IPS-20b (cell line): ENCODE data around the gene ITPR1.

Source experiments
- H3K27ac ChIP-seq: one replicate; pipeline ENCODE4 v1.5.1; 2013; ENCODE audit warnings: low read length
- H3K27me3 ChIP-seq: 2 replicates; pipeline ENCODE4 v1.6.1; 2013; ENCODE audit warnings: mild to moderate bottlenecking, low read length, inconsistent platforms; ENCODE audit not compliant: insufficient read depth
- H3K36me3 ChIP-seq: 2 replicates; pipeline ENCODE4 v1.6.1; 2013; ENCODE audit warnings: low read depth, mild to moderate bottlenecking, inconsistent platforms, low read length, moderate library complexity; ENCODE audit not compliant: insufficient read depth
- H3K4me1 ChIP-seq: 2 replicates; pipeline ENCODE4 v1.6.1; 2013; ENCODE audit warnings: mild to moderate bottlenecking, control low read depth, inconsistent platforms, low read length, moderate library complexity; ENCODE audit not compliant: insufficient read depth
- H3K4me3 ChIP-seq: 2 replicates; pipeline ENCODE4 v1.5.1; 2013; ENCODE audit warnings: mild to moderate bottlenecking, low read length, inconsistent platforms
- H3K9ac ChIP-seq: 2 replicates; pipeline ENCODE4 v1.6.1; 2013; ENCODE audit warnings: low read depth, mild to moderate bottlenecking, inconsistent platforms, low read length, moderate library complexity
- H3K9me3 ChIP-seq: 2 replicates; pipeline ENCODE4 v1.6.1; 2013; ENCODE audit warnings: mild to moderate bottlenecking, low read depth, low read length, inconsistent platforms; ENCODE audit not compliant: insufficient read depth

The ITPR1 gene

DNA sequence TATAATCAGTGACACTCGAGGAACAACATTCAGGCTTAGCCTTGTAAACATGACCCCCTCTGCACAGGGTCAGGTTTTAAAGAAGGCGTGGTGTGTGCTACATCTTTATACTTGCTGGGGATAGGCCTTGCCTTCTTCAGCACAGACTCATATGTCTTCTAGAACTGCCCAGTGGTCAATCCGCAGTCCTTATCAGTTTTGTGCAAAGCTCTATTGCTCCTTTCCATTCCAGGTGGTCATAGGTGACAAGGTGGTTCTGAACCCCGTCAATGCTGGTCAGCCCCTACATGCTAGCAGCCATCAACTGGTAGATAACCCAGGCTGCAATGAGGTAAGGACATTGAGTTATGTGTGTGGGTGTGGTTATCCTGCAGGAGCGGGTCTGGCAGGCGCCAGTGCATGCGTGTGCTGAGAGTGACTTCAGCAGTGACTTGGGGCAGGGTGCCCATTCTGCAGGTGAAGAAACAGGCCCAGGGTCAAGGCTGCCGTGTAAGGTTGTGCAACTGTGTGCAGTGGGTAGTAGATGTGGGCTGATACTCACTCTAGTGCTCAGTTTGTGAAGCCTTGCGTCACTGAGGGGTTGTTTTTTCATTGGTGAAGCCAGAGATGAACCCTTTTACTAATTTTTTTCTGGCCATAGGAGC lies 150.9 kb downstream of the ITPR1 start:
- no peak overlapping the region for H3K4me3 ChIP-seq
- H3K9ac ChIP-seq, result no peak overlapping the region
- no peaks in the 10 kb centered on the region for H3K36me3 ChIP-seq
- H3K9me3 ChIP-seq, result no peaks in the 10 kb centered on the region
- no peaks in the 10 kb centered on the region for H3K27me3 ChIP-seq
- H3K4me1 ChIP-seq, result no peaks in the 10 kb centered on the region
- no peak overlapping the region for H3K27ac ChIP-seq

GRCh38 chr3:4644951-4645350 lies 151.8 kb downstream of the ITPR1 start:
- Histone ChIP-seq H3K36me3 (no peaks in the 10 kb centered on the region), H3K9ac (no peak overlapping the region), H3K27ac (no peak overlapping the region), H3K4me1 (no peaks in the 10 kb centered on the region), H3K27me3 (no peaks in the 10 kb centered on the region), H3K4me3 (no peak overlapping the region), H3K9me3 (no peaks in the 10 kb centered on the region)

DNA sequence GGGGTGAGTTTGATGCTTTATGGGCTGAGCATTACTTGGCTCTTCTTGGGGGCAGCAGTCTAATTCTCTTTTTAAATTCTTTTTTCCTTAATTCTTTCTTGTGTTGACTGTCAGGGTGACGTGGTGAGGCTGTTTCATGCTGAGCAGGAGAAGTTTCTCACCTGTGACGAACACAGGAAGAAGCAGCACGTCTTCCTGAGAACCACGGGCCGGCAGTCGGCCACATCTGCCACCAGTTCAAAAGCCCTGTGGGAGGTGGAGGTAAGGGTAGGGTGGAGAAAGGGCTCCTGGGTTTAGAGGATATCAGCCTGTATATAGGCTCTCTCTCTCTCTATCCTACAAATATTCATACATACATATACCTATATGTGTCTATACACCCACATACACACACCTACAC lies 152.3 kb downstream of the ITPR1 start:
- Histone ChIP-seq H3K4me1 (no peaks in the 10 kb centered on the region), H3K27ac (no peak overlapping the region), H3K9ac (no peak overlapping the region), H3K36me3 (no peaks in the 10 kb centered on the region), H3K4me3 (no peak overlapping the region), H3K9me3 (no peaks in the 10 kb centered on the region), H3K27me3 (no peaks in the 10 kb centered on the region)

- no peaks in the 10 kb centered on the region for H3K36me3 ChIP-seq
- H3K9me3 ChIP-seq, result no peaks in the 10 kb centered on the region
- no peaks in the 10 kb centered on the region for H3K27me3 ChIP-seq
- H3K27ac ChIP-seq, result no peak overlapping the region
- H3K4me3 ChIP-seq, result no peak overlapping the region
- no peaks in the 10 kb centered on the region for H3K4me1 ChIP-seq
- no peak overlapping the region for H3K9ac ChIP-seq
Measured at GRCh38 chr3:4647411-4647810, 154.3 kb downstream of the ITPR1 start.

DNA sequence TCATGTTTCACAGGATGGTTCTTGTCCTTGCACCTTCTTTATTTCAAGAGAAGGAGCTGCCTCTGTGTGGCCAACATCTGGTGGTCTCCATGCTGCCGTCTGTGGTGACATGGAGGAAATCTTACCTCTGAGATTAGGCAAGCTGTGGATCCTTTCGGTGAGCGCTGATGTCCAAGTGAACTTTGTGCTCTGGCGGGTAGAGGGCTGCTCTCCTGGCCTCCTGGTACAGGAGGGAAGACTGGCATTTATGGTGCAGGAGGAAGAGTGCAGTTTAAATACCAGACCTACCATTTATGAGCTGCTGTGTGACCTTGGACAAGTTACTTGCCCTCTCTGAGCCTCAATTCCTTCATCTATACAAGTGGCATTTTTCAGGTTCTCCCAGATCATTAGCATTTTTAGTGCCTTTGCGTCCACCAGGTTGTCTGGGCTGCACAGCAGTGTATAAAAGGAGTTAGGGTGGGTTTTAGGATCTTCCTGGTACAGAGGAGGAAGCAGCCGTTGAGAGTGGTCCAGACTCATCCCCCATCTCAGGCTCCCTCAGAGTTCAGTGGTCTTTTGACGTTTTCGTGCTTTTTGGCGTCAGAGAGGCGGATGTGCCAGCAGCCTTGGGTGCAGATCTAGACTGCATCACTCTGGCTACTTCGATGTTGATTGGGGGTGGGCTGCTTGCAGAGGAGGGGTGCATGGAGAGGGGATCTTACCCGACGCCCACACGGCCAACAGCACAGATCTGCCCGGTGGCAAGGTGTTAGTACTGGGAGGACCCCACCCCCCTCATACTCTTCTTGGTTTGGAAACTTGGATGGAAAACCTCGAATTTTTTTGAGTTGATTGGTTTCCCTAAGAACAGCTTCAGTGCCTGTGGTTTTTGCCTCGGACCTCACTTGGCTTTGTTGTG lies 162.2 kb downstream of the ITPR1 start:
- Histone ChIP-seq H3K27me3 (no peaks in the 10 kb centered on the region), H3K9me3 (no peaks in the 10 kb centered on the region), H3K36me3 (no peaks in the 10 kb centered on the region)

GRCh38 chr3:4656059-4656458 lies 162.9 kb downstream of the ITPR1 start:
- Histone ChIP-seq H3K36me3 (no peaks in the 10 kb centered on the region), H3K4me1 (no peaks in the 10 kb centered on the region; the same call in 1 of the 2 replicates), H3K27me3 (no peaks in the 10 kb centered on the region), H3K4me3 (no peak overlapping the region), H3K27ac (no peak overlapping the region), H3K9ac (no peak overlapping the region), H3K9me3 (no peaks in the 10 kb centered on the region)

More for the DNA sequence above, 162.2 kb downstream of the ITPR1 start:
- Histone ChIP-seq H3K27ac (no peak overlapping the region), H3K4me3 (no peak overlapping the region), H3K9ac (no peak overlapping the region; the same call in 1 of the 2 replicates), H3K4me1 (no peaks in the 10 kb centered on the region; the same call in 1 of the 2 replicates)

GRCh38 chr3:4656626-4657328 lies 163.6 kb downstream of the ITPR1 start:
- H3K36me3 ChIP-seq, result no peaks in the 10 kb centered on the region
- H3K4me1 ChIP-seq, result no peaks in the 10 kb centered on the region; the same call in 1 of the 2 replicates
- no peak overlapping the region for H3K9ac ChIP-seq
- H3K9me3 ChIP-seq, result no peaks in the 10 kb centered on the region
- H3K27ac ChIP-seq, result no peak overlapping the region
- H3K4me3 ChIP-seq, result no peak overlapping the region
- H3K27me3 ChIP-seq, result no peaks in the 10 kb centered on the region

GRCh38 chr3:4660936-4661335 lies 167.8 kb downstream of the ITPR1 start:
- no peaks in the 10 kb centered on the region for H3K27me3 ChIP-seq
- no peak overlapping the region for H3K27ac ChIP-seq
- H3K9ac ChIP-seq, result no peak overlapping the region
- no peaks in the 10 kb centered on the region for H3K36me3 ChIP-seq
- H3K4me1 ChIP-seq, result no peaks in the 10 kb centered on the region; the same call in 1 of the 2 replicates
- H3K9me3 ChIP-seq, result no peaks in the 10 kb centered on the region
- no peak overlapping the region for H3K4me3 ChIP-seq

- Histone ChIP-seq H3K9me3 (no peaks in the 10 kb centered on the region), H3K9ac (no peak overlapping the region), H3K27ac (no peak overlapping the region), H3K4me3 (no peak overlapping the region), H3K27me3 (no peaks in the 10 kb centered on the region), H3K36me3 (no peaks in the 10 kb centered on the region), H3K4me1 (no peaks in the 10 kb centered on the region)
Measured at GRCh38 chr3:4664412-4664811, 171.3 kb downstream of the ITPR1 start.

DNA sequence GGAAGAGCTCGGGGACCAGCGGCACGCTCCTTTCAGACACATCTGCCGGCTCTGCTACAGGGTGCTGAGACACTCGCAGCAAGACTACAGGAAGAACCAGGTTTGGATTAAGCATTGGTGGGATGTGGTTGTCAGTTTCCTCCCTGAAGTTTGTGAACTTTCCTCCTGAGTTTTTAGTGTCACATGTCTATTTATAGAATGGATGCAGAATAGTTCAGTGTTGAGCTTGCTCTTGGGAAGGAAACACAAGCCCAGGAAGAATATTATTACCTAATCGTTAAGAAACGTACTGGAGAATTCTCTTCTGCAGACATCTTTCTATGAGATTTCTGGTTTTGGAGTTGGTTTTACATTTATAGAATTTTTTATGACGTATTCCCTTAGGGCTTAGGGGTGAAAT lies 172.0 kb downstream of the ITPR1 start:
- H3K36me3 ChIP-seq, result no peaks in the 10 kb centered on the region
- H3K27ac ChIP-seq, result no peak overlapping the region
- H3K27me3 ChIP-seq, result no peaks in the 10 kb centered on the region
- H3K9me3 ChIP-seq, result no peaks in the 10 kb centered on the region
- H3K4me1 ChIP-seq, result no peaks in the 10 kb centered on the region
- H3K4me3 ChIP-seq, result no peak overlapping the region
- H3K9ac ChIP-seq, result no peak overlapping the region

GRCh38 chr3:4666071-4666470 lies 172.9 kb downstream of the ITPR1 start:
- no peaks in the 10 kb centered on the region for H3K27me3 ChIP-seq
- no peak overlapping the region for H3K27ac ChIP-seq
- H3K4me3 ChIP-seq, result no peak overlapping the region
- no peaks in the 10 kb centered on the region for H3K9me3 ChIP-seq
- H3K9ac ChIP-seq, result no peak overlapping the region
- H3K4me1 ChIP-seq, result no peaks in the 10 kb centered on the region
- H3K36me3 ChIP-seq, result peaks cover under 1% of the 10 kb centered on the region; the same call in 1 of the 2 replicates
